ENCODE data around the gene ASCC3. TPM values are rescaled to one million over a fixed set of nuclear protein-coding genes. Genes with fewer than 3 reads are reported as not detected.

Gene ASCC3
- total and polyA plus RNA-seq, 2 donors (not counting 3 experiments of a cell fraction or from before 2014, with no cell fraction given): 15.7 to 57.2 TPM

GRCh38 chr6:100906325-100906724, 25.2 kb upstream of the ASCC3 start:
- Histone ChIP-seq H3K9me3 (replicated peaks; ENCODE audit: control insufficient read depth, insufficient read depth, low read length) (no peaks in the 10 kb centered on the region), H3K4me3 (replicated peaks in 1 of 3; ENCODE audit: insufficient read depth in 1 of 3, low read depth in 1 of 3, low read length in 3 of 3) (no peak overlapping the region), H3K4me2 (ENCODE audit: insufficient read depth, low read length) (no peak overlapping the region), H3K9ac (replicated peaks; ENCODE audit: extremely low read depth, insufficient read depth, low read length) (no peak overlapping the region), H3K36me3 (ENCODE audit: control insufficient read depth in 2 of 2, extremely low read depth in 1 of 2, insufficient read depth in 2 of 2, low read length in 2 of 2) (no peaks in the 10 kb centered on the region), H3K27me3 (ENCODE audit: control insufficient read depth in 2 of 2, insufficient read depth in 2 of 2, low read length in 2 of 2) (no peaks in the 10 kb centered on the region), H3K79me2 (ENCODE audit: control insufficient read depth, insufficient read depth, low read length) (no peaks in the 10 kb centered on the region), H3K9me1 (replicated peaks; ENCODE audit: control insufficient read depth, extremely low read depth, insufficient read depth, low read length) (no peaks in the 10 kb centered on the region), H2AFZ (ENCODE audit: low read depth, low read length) (no peak overlapping the region), H3K27ac (ENCODE audit: insufficient read depth, low read depth, low read length) (no peak overlapping the region), H3K4me1 (ENCODE audit: control insufficient read depth, extremely low read depth, insufficient read depth, low read length) (no peaks in the 10 kb centered on the region), H4K20me1 (replicated peaks; ENCODE audit: control insufficient read depth, extremely low read depth, insufficient read depth, low read length) (no peaks in the 10 kb centered on the region)
- no TSS peak for BruUV-seq (replicated peaks)
- TF ChIP-seq JUN (IDR thresholded peaks at IDR 0.05; ENCODE audit: borderline replicate concordance, insufficient read depth, insufficient read length, low read depth): no peak
- TF ChIP-seq MYC (IDR thresholded peaks at IDR 0.05; ENCODE audit: low read depth, low read length): no peak
- TF ChIP-seq, protein P1, sequence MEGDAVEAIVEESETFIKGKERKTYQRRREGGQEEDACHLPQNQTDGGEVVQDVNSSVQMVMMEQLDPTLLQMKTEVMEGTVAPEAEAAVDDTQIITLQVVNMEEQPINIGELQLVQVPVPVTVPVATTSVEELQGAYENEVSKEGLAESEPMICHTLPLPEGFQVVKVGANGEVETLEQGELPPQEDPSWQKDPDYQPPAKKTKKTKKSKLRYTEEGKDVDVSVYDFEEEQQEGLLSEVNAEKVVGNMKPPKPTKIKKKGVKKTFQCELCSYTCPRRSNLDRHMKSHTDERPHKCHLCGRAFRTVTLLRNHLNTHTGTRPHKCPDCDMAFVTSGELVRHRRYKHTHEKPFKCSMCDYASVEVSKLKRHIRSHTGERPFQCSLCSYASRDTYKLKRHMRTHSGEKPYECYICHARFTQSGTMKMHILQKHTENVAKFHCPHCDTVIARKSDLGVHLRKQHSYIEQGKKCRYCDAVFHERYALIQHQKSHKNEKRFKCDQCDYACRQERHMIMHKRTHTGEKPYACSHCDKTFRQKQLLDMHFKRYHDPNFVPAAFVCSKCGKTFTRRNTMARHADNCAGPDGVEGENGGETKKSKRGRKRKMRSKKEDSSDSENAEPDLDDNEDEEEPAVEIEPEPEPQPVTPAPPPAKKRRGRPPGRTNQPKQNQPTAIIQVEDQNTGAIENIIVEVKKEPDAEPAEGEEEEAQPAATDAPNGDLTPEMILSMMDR (IDR thresholded peaks at IDR 0.05; ENCODE audit: extremely low read depth in 1 of 2, insufficient read depth in 1 of 2, low read depth in 1 of 2, low read length in 2 of 2): no peak
- TF ChIP-seq POLR2A (IDR thresholded peaks at IDR 0.05; ENCODE audit: low read depth, low read length): no peak
- no peak for TF ChIP-seq EZH2 (IDR thresholded peaks at IDR 0.05; ENCODE audit: borderline replicate concordance, low read depth, low read length, severe bottlenecking)
- no peak for TF ChIP-seq FOS (IDR thresholded peaks at IDR 0.05; ENCODE audit: borderline replicate concordance, insufficient read depth, low read length)
- no peak for TF ChIP-seq MAX (IDR thresholded peaks at IDR 0.05; ENCODE audit: insufficient read depth, insufficient read length)
- TF ChIP-seq POLR2AphosphoS5 (IDR thresholded peaks at IDR 0.05; ENCODE audit: insufficient read depth, low read depth, low read length): no peak
- no peak for TF ChIP-seq GATA2 (IDR thresholded peaks at IDR 0.05; ENCODE audit: insufficient read depth, insufficient read length, low read depth, low read length)
- DNase-seq (ENCODE audit: low read depth, low spot score): no peak
- intact Hi-C loops (cut with micrococcal nuclease): no loop called here
- dilution Hi-C loops (cut with MboI; ENCODE audit: extremely low pct_ligation_motif_present, low sequenced_read_pairs): no loop called here
- CTCF ChIA-PET: no interaction called here
- FAIRE-seq: no peak
- POLR2A ChIA-PET: no interaction called here
